HepG2 (cell line): ENCODE data around the gene OGT. TPM values are rescaled to one million over a fixed set of nuclear protein-coding genes. Genes with fewer than 3 reads are reported as not detected.

ENCODE experiments used
- AKAP8 ChIP-seq: sonication (generic); formaldehyde crosslinking; IDR thresholded peaks from 2 replicates; pipeline ENCODE4 v1.5.1; 2020; ENCODE audit warnings: mild to moderate bottlenecking, missing genetic modification reagents
- BCL6 ChIP-seq: IDR thresholded peaks from 2 replicates; pipeline ENCODE4 v1.6.1; 2016; ENCODE audit warnings: missing genetic modification reagents, missing compliant biosample characterization
- CENPX ChIP-seq: sonication (generic); formaldehyde crosslinking; IDR thresholded peaks from 2 replicates; pipeline ENCODE4 v1.9.0; 2021; ENCODE audit warnings: mild to moderate bottlenecking, missing genetic modification reagents, moderate library complexity
- FOXP4 ChIP-seq: sonication (generic); formaldehyde crosslinking; IDR thresholded peaks from 2 replicates; pipeline ENCODE4 v1.4.0; 2020; ENCODE audit warnings: missing genetic modification reagents
- GFI1 ChIP-seq: sonication (generic); formaldehyde crosslinking; IDR thresholded peaks from 2 replicates; pipeline ENCODE4 v1.5.0; 2020; ENCODE audit warnings: missing genetic modification reagents, mild to moderate bottlenecking, borderline replicate concordance
- HOXA9 ChIP-seq: sonication (generic); formaldehyde crosslinking; IDR thresholded peaks from 2 replicates; pipeline ENCODE4 v1.8.1; 2022; ENCODE audit warnings: missing genetic modification reagents, mild to moderate bottlenecking, moderate library complexity, borderline replicate concordance
- HOXD1 ChIP-seq: sonication (generic); formaldehyde crosslinking; IDR thresholded peaks from 2 replicates; pipeline ENCODE4 v1.5.0; 2020; ENCODE audit warnings: missing genetic modification reagents
- ISL2 ChIP-seq: sonication (generic); formaldehyde crosslinking; IDR thresholded peaks from 2 replicates; pipeline ENCODE4 v1.5.0; 2020; ENCODE audit warnings: missing genetic modification reagents
- ISX ChIP-seq: sonication (generic); formaldehyde crosslinking; conservative IDR thresholded peaks from 2 replicates; pipeline ENCODE4 v1.5.0; 2020; ENCODE audit warnings: missing genetic modification reagents
- JARID2 ChIP-seq: sonication (generic); formaldehyde crosslinking; IDR thresholded peaks from 2 replicates; pipeline ENCODE4 v1.8.1; 2023; ENCODE audit warnings: missing genetic modification reagents, inconsistent platforms; ENCODE audit not compliant: insufficient replicate concordance
- MATR3 ChIP-seq: sonication (generic); formaldehyde crosslinking; IDR thresholded peaks from 2 replicates; pipeline ENCODE4 v1.4.0; 2020; ENCODE audit warnings: missing genetic modification reagents
- PAXIP1 ChIP-seq: sonication (generic); formaldehyde crosslinking; conservative IDR thresholded peaks from 2 replicates; pipeline ENCODE4 v1.4.0; 2020; ENCODE audit warnings: mild to moderate bottlenecking, missing genetic modification reagents, moderate library complexity
- PHF21A ChIP-seq: sonication (generic); formaldehyde crosslinking; IDR thresholded peaks from 2 replicates; pipeline ENCODE4 v1.5.0; 2020; ENCODE audit warnings: mild to moderate bottlenecking, missing genetic modification reagents
- POLR2AphosphoS2 ChIP-seq: IDR thresholded peaks from 2 replicates; pipeline ENCODE4 v1.6.1; 2011; ENCODE audit warnings: low read depth, low read length, improper control_type of control experiment
- SMAD1 ChIP-seq: sonication (generic); formaldehyde crosslinking; IDR thresholded peaks from 2 replicates; pipeline ENCODE4 v1.4.0; 2020; ENCODE audit warnings: missing genetic modification reagents, low read depth, mild to moderate bottlenecking, borderline replicate concordance
- TEF ChIP-seq: sonication (generic); formaldehyde crosslinking; IDR thresholded peaks from 2 replicates; pipeline ENCODE4 v1.5.0; 2020; ENCODE audit warnings: missing genetic modification reagents
- ZFX ChIP-seq: sonication (generic); formaldehyde crosslinking; IDR thresholded peaks from 2 replicates; pipeline ENCODE4 v1.4.0; 2020; ENCODE audit warnings: mild to moderate bottlenecking, low read depth, missing genetic modification reagents, moderate library complexity
- ZNF263 ChIP-seq: sonication (generic); formaldehyde crosslinking; IDR thresholded peaks from 2 replicates; pipeline ENCODE4 v1.4.0; 2020; ENCODE audit warnings: missing genetic modification reagents
- ZNF264 ChIP-seq: sonication (generic); formaldehyde crosslinking; IDR thresholded peaks from 2 replicates; pipeline ENCODE4 v1.4.0; 2020; ENCODE audit warnings: missing genetic modification reagents
- ZNF383 ChIP-seq: sonication (generic); formaldehyde crosslinking; IDR thresholded peaks from 2 replicates; pipeline ENCODE4 v1.4.0; 2020; ENCODE audit warnings: missing genetic modification reagents, mild to moderate bottlenecking, borderline replicate concordance
- ZNF710 ChIP-seq: sonication (generic); formaldehyde crosslinking; IDR thresholded peaks from 2 replicates; pipeline ENCODE4 v1.5.0; 2020; ENCODE audit warnings: mild to moderate bottlenecking, missing genetic modification reagents, borderline replicate concordance
- polyA plus RNA-seq, 8 experiments: library from polyadenylated mRNA; depleted of rRNA in 3 of 8; stranded (reverse) in 7 of 8; unstranded in 1 of 8; fragments of >200 nt; fragmentation: Illumina TruSeq in 4 of 8; extraction: Trizol in 4 of 8; gene quantifications; 2 replicates each; pipeline versions ENCODE4 v1.2.1 to v1.2.3, GENCODE V29; 2011 to 2016; ENCODE audit warnings: low read depth in 4 of 8, missing spikeins in 1 of 8, mixed read lengths in 1 of 8; ENCODE audit not compliant: insufficient read depth in 1 of 8
- total RNA-seq, 5 experiments: library from RNA; depleted of rRNA; stranded (reverse); fragments of >200 nt; fragmentation: Illumina TruSeq; extraction: Trizol; gene quantifications; 2 replicates each; pipeline ENCODE4 v1.2.3, GENCODE V29; 2016; ENCODE audit warnings: low read depth in 1 of 5

Gene OGT
- total and polyA plus RNA-seq, 2 of the 13 experiments (the other 11 are each of a cell fraction or from before 2014, with no cell fraction given) = 71.7 to 463 TPM

DNA sequence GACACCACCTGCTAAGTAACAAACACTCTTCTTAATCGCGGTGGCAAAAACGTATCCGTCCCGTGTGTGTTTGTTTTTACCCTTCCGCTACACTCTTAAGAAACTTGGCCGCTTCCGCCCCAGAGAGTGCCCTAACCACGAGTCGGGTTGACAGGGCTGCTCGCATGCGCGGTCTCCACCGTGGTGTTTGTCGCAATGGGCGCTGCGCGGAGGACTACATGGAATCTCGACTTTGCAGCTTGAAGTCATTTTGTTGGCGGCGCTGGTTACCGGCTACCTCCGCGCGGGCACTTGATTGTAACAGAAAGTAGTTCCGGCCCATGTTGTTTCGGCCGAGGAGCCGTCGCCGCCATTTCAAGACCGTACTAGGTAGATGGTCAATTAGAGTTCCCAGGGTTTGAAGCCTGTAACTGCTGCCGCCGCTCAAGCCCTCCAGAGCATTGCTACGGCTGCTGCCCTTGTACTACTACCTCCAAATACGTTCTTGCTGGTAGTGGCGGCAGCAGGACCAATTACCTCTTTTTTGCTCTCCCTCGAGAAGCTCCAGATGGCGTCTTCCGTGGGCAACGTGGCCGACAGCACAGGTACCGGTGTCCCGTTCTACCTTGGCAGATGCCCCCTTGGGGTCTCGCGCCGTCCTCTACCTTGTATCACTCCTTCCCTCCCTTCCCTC, at the start of gene OGT (continued):
- TF ChIP-seq ISL2 = peak; percentile 70
- TF ChIP-seq HOXD1 (CRISPR knock-in tag) = peak; percentile 59; the same call in 1 of the 2 replicates
- no peak for TF ChIP-seq CENPX
- no peak for TF ChIP-seq JARID2 (CRISPR knock-in tag)
- no peak for TF ChIP-seq ISX (CRISPR knock-in tag)
- TF ChIP-seq SMAD1 = no peak
- TF ChIP-seq ZNF264 (CRISPR knock-in tag) = peak; percentile 64; the same call in 1 of the 2 replicates
- TF ChIP-seq ZFX = 0 out of 2 replicates have a peak, but pooled peaks have one; percentile 28
- no peak for TF ChIP-seq ZNF383
- TF ChIP-seq GFI1 = no peak
- TF ChIP-seq PHF21A (CRISPR knock-in tag) = peak; percentile 79
- TF ChIP-seq MATR3 (CRISPR knock-in tag) = no peak
- no peak for TF ChIP-seq ZNF263 (CRISPR knock-in tag)
- no peak for TF ChIP-seq HOXA9 (CRISPR knock-in tag)
- no peak; the same call in 1 of the 2 replicates for TF ChIP-seq ZNF710 (CRISPR knock-in tag)
- peak; percentile 55 for TF ChIP-seq BCL6
- TF ChIP-seq AKAP8 (CRISPR knock-in tag) = no peak
- TF ChIP-seq TEF = 0 out of 2 replicates have a peak, but pooled peaks have one; percentile 23
- TF ChIP-seq POLR2AphosphoS2 = no peak
- TF ChIP-seq FOXP4 (CRISPR knock-in tag) = peak; percentile 78
- TF ChIP-seq PAXIP1 = peak; percentile 28; the same call in 1 of the 2 replicates
